ENCODE results near the gene MEGF11.
A peak's percentile ranks its signal among the peaks of the same experiment; 100 is the strongest.

The MEGF11 gene

GRCh38 chr15:66046751-66047150 is 206.8 kb downstream of the MEGF11 start:
- Histone ChIP-seq H2AFZ (ENCODE audit: low read depth, low read length) (peak overlapping the region; percentile 32; the same call in 1 of the 2 replicates), H3K4me2 (ENCODE audit: low read length) (no peak overlapping the region), H3K4me1 (ENCODE audit: low read length) (no peaks in the 10 kb centered on the region; the same call in 1 of the 2 replicates), H3K36me3 (replicated peaks; ENCODE audit: low read depth, low read length) (no peaks in the 10 kb centered on the region), H3K79me2 (ENCODE audit: low read length) (no peaks in the 10 kb centered on the region), H3K9me3 (ENCODE audit: insufficient read depth, low read length) (no peaks in the 10 kb centered on the region), H3K27me3 (ENCODE audit: low read depth, low read length) (peaks cover 40% of the 10 kb centered on the region), H3K9ac (ENCODE audit: low read length) (no peak overlapping the region), H4K20me1 (ENCODE audit: insufficient read depth, low read length) (no peaks in the 10 kb centered on the region), H3K27ac (ENCODE audit: low read length) (no peak overlapping the region), H3K4me3 (ENCODE audit: low read length) (no peak overlapping the region)
- TF ChIP-seq CTCF (IDR thresholded peaks at IDR 0.05; ENCODE audit: low read depth, low read length) (peak; percentile 54), EZH2phosphoT487 (IDR thresholded peaks at IDR 0.05; ENCODE audit: low read depth) (no peak)

DNA sequence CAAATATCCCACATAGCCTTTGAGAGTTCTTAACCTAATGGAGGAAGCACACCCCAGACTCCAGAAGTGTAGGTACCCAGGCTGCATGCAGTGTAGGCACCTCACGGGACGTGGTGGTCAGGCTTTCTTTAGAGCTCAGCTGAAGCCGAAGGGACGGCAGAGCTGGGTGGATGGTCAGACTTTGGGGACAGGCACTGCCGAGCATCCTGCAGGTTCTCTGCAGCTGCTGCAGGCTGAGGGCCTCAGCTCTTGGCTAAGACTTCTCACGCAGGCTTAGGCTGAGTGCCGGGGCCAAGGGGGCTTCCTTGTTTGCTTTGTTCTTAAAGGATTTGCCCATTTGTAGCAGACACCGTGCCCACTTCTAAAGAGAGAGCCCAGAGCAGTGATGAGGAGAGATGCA is 207.2 kb downstream of the MEGF11 start:
- Histone ChIP-seq H4K20me1 (ENCODE audit: insufficient read depth, low read length) (no peaks in the 10 kb centered on the region), H3K4me1 (ENCODE audit: low read length) (no peaks in the 10 kb centered on the region; the same call in 1 of the 2 replicates), H3K79me2 (ENCODE audit: low read length) (no peaks in the 10 kb centered on the region), H3K27ac (ENCODE audit: low read length) (no peak overlapping the region), H3K9me3 (ENCODE audit: insufficient read depth, low read length) (no peaks in the 10 kb centered on the region), H2AFZ (ENCODE audit: low read depth, low read length) (no peak overlapping the region), H3K36me3 (replicated peaks; ENCODE audit: low read depth, low read length) (no peaks in the 10 kb centered on the region), H3K4me2 (ENCODE audit: low read length) (no peak overlapping the region), H3K27me3 (ENCODE audit: low read depth, low read length) (peaks cover 41% of the 10 kb centered on the region), H3K9ac (ENCODE audit: low read length) (no peak overlapping the region), H3K4me3 (ENCODE audit: low read length) (no peak overlapping the region)
- TF ChIP-seq EZH2phosphoT487 (IDR thresholded peaks at IDR 0.05; ENCODE audit: low read depth) (no peak), CTCF (IDR thresholded peaks at IDR 0.05; ENCODE audit: low read depth, low read length) (no peak)

- H3K27me3 ChIP-seq (ENCODE audit: low read depth, low read length), result peaks cover 47% of the 10 kb centered on the region
- no peak overlapping the region for H3K4me2 ChIP-seq (ENCODE audit: low read length)
- H3K27ac ChIP-seq (ENCODE audit: low read length), result no peak overlapping the region
- no peak overlapping the region for H3K4me3 ChIP-seq (ENCODE audit: low read length)
- no peaks in the 10 kb centered on the region for H3K79me2 ChIP-seq (ENCODE audit: low read length)
- H3K9me3 ChIP-seq (ENCODE audit: insufficient read depth, low read length), result no peaks in the 10 kb centered on the region
- TF ChIP-seq CTCF (IDR thresholded peaks at IDR 0.05; ENCODE audit: low read depth, low read length), result no peak
- no peak for TF ChIP-seq EZH2phosphoT487 (IDR thresholded peaks at IDR 0.05; ENCODE audit: low read depth)
- no peak overlapping the region for H3K9ac ChIP-seq (ENCODE audit: low read length)
- H4K20me1 ChIP-seq (ENCODE audit: insufficient read depth, low read length), result no peaks in the 10 kb centered on the region
- no peak overlapping the region for H2AFZ ChIP-seq (ENCODE audit: low read depth, low read length)
- no peaks in the 10 kb centered on the region; the same call in 1 of the 2 replicates for H3K4me1 ChIP-seq (ENCODE audit: low read length)
- no peaks in the 10 kb centered on the region for H3K36me3 ChIP-seq (replicated peaks; ENCODE audit: low read depth, low read length)
Observed at GRCh38 chr15:66045542-66045941, 208.0 kb downstream of the MEGF11 start.

- H2AFZ ChIP-seq (ENCODE audit: low read depth, low read length), result no peak overlapping the region
- TF ChIP-seq CTCF (IDR thresholded peaks at IDR 0.05; ENCODE audit: low read depth, low read length), result no peak
- no peak for TF ChIP-seq EZH2phosphoT487 (IDR thresholded peaks at IDR 0.05; ENCODE audit: low read depth)
- no peaks in the 10 kb centered on the region for H3K9me3 ChIP-seq (ENCODE audit: insufficient read depth, low read length)
- H3K4me1 ChIP-seq (ENCODE audit: low read length), result no peaks in the 10 kb centered on the region; the same call in 1 of the 2 replicates
- no peak overlapping the region for H3K4me2 ChIP-seq (ENCODE audit: low read length)
- H3K9ac ChIP-seq (ENCODE audit: low read length), result no peak overlapping the region
- H3K36me3 ChIP-seq (replicated peaks; ENCODE audit: low read depth, low read length), result no peaks in the 10 kb centered on the region
- H3K27ac ChIP-seq (ENCODE audit: low read length), result no peak overlapping the region
- H3K4me3 ChIP-seq (ENCODE audit: low read length), result no peak overlapping the region
- H3K27me3 ChIP-seq (ENCODE audit: low read depth, low read length), result peaks cover 51% of the 10 kb centered on the region
- H4K20me1 ChIP-seq (ENCODE audit: insufficient read depth, low read length), result no peaks in the 10 kb centered on the region
- H3K79me2 ChIP-seq (ENCODE audit: low read length), result no peaks in the 10 kb centered on the region
Observed at GRCh38 chr15:66044837-66045236, 208.7 kb downstream of the MEGF11 start.

All from OCI-LY3 (cell line).